Stimulated activated CD4-positive, alpha-beta T cell treated with anti-CD3 and anti-CD28 coated beads, Interleukin-4, amount 100 ng/mL, for 48 hours (primary cell): ENCODE data around the gene FSCN2.

Experiments used
- DNase-seq, 2 donors: peaks; one replicate each; pipeline ENCODE4 v3.0.0-alpha.2; 2020; ENCODE audit warnings: low read depth in 2 of 2

FSCN2 gene

DNA sequence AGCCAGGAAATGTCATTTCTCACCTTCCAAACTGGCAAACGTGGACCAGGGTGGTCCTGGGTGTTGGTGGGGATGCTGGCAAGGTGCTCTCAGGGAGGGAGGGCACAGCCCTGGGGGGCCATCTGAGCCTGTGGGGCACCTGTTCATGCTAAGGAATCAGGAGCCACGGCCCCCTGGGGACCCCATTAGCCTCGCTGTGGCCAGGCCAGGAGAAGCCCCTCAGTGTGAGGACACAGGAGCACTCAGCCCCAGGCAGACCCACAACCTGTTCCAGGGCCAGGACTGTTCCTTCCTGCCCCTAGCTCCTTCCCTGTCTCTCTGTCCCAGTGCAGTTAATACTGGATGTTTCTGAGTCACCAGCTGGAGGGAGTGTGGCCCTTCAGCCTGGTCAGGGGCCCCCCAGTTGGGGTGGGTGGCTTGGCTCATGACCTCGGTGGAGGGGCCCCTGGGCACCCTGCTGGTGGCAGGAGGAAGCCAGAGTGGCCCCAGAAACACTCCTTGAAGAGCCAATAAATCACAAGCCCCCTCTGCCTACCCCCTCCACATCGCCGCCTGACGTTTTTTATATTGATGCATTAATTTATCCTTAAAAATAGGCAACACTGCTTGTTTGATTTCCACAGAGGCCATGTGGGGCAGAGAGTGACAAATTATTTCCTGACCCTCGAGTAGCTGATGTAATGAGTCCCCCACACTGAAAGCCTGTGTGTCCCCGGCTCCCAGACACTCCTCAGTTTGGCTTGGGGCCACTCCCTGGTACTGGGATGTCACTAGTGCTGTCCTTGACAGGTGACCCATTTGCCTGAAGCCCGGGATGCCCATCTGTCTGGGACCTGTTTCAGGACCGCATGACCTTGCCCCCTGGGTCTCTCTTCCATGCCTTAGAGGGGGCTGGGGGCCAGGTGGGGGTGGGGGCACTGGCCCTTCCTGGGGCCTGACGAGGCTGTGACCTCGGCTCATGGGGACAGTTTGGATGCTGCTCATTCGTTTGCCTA is 37.9 kb upstream of the FSCN2 start:
- no peak for DNase-seq

DNA sequence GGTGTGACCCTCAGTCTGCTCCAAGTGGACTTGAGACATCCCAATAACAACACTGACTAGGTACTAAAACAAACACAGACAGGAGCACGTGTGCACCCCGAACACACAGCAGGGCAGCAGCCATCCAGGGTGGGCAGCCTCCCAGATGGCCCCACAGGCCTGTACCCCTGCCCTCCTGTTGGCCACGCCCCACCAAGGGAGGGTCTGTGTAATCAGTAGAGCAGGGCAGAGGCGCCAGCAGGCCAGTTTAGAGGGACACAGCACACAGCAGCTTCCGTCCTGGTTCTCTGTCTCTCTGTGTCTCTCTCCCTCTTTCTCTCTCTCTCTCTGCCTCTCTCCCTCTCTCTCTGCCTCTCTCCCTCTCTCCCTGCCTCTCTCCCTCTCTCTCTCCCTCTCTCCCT is 37.0 kb upstream of the FSCN2 start:
- no peak for DNase-seq

DNA sequence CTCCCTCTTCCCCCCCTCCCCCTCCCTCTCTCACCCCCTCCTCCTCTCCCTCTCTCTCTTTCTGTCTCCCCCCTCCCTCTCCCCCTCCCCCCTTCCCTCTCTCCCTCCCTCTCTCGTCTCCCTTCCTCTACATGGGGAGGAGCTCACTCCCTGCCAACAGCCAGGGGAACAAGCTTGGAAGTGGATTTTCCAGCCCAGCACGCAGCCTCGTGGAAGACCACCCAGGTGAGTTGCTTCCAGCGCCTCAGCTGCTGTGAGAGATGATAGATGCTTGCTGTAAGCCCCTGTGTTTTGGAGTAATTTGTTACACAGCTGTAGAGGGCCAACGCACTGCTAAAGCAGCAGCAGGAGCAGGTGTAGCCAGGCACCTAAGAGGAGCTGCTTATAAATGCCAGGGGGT is 36.4 kb upstream of the FSCN2 start:
- DNase-seq, result no peak

DNA sequence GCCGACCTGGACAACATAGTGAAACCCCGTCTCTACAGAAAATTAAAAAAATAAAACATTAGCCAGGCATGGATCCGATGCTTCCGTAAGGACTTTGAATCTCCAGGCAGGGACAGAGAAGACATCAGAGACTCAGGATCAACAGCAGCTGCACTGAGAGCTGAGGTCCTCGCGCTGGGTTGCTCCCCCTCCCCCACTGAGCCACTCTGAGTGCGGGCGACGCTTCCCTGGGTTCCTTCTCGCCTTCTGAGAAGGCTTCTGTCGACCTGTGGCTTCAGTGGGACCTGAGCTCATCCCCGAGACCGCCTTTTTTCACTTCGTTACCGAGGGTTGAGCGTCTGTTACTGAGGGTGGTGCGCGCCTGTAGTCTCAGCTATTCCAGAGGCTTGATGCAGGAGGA is 36.0 kb upstream of the FSCN2 start:
- no peak for DNase-seq

DNA sequence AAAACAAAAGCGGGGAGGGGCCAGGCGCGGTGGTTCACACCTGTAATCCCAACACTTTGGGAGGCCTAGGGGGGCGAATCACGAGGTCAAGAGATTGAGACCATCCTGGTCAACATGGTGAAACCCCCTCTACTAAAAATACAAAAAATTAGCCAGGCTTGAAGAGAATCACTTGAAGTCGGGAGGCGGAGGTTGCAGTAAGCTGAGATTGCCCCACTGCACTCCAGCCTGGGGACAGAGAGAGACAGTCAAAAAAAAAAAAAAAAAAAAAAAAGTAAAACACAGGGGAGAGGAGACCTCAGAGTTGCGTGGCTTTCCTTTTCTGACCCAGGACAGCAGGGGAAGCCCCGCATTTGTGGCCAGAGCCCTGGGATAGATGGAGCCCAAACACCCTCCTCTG is 35.5 kb upstream of the FSCN2 start:
- no peak for DNase-seq

DNA sequence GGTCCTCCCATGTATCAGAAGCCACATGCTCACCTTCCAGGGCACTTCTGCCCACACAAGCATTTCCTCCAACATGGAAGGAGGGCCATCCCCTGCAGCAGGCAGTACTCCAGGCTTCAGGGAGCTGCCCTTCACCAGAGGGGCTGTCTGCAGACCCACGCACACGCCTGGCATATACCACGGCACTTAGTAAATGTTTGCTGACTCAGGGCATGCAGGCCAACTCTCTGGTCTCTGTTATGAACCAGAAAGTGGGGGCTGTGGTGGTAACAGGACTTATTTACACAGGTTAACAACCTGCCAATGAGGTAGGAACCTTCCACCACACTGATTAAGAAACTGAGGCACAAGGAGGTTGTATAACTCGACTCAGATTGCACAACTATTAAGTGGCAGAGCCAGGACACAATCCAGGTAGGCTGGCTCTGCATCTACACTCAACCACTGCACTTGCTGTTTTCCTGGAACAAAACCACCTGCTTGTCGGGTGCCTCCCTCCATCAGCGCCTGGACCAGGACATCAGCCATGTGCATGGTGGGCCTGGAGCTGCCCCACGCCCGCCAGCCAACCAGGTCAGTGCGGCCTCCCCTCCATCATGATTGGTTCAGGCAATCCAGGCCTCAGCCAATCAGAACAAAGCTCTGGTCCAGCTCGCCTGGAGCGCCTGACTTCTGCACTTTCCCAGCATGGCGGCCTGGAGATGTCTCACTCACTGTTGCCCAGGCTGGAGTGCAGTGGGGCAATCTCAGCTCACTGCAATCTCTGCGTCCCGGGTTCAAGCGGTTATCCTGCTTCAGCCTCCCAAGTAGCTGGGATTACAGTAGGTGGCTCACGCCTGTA is 34.8 kb upstream of the FSCN2 start:
- no peak for DNase-seq

DNA sequence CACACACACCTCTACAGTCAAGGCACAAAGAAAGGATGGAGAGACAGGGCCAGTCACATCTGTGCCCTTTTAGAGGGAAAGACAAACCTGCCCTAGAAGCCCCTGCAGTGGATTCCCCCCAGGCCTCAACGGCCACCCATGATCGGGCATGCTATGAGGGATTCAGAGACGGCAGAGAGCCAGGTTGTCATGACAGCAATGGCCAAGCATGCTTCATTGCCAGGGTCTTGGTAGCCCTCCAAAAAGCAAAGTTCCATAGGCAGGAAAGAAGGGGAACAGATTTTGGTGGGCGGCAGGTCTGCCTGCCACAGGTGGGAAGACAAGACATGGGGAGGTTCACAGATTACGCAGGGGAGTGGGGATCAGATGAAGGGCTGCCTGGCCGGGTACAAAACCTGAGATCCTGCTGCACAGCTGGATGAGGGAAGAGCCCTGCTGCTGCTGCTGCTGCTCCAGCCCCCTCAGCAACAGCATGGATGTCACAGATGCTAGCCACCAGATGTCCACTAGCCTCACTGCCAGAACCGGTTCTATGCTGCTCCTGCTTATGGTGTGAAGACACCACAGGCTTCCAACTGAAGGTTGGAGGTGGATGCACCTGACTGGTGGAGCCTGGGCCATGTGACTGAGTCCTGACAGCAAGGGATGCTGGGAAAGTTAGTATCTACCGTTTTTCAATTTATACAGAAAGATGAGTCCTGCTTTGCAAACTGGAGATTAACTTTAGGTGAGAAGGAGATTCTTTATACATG is 33.4 kb upstream of the FSCN2 start:
- no peak for DNase-seq

DNA sequence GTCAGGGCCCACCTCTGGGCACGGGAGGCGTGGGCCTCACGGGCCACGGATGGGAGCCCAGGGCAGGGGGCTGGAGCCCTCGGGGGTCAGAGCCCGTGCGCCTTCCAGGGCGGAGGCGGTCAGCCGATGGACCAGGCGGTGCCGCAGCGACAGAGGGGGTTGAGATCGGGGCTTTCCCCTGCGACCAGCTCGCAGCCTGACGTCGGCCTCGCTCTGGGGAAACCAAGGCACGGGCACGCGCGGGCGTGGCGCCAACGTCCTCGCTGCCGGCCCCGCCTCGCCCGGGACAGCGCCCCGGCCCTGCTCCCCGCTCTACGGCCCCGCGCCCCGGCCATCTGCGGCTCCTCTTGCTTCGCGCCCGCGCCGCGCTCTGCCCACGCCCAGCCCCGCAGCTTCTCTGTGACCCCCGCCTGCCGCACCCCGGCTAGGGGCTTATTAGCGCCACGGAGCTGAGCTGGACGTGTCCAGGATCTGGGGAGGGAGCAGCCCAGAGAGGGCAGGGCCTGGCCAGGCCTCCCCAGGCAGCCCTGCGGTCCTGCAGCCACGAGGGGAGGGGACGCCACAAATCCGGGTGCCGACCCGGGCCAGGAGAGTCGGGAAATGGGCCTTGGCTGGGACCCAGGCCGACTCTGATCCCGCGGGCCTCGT is 29.1 kb upstream of the FSCN2 start:
- DNase-seq, result no peak

DNA sequence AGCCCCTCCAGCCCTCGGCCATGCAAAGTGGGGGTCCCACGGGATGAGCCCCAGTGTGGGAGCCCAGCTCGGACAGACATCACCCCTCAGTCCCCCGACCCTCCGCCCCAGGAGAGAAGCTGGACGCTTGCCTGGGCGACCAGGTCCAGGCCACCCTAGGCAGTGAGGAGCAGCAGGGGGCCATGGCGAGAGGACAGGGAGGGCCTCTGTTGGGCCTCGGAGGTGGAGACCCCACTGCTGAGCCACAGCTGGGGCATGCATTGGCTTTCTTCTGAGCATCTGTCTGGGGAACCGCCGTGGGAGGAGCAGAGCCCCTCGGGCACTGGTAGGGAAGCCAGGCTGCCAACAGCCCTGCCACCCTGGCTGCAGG is 28.6 kb upstream of the FSCN2 start:
- no peak for DNase-seq

DNA sequence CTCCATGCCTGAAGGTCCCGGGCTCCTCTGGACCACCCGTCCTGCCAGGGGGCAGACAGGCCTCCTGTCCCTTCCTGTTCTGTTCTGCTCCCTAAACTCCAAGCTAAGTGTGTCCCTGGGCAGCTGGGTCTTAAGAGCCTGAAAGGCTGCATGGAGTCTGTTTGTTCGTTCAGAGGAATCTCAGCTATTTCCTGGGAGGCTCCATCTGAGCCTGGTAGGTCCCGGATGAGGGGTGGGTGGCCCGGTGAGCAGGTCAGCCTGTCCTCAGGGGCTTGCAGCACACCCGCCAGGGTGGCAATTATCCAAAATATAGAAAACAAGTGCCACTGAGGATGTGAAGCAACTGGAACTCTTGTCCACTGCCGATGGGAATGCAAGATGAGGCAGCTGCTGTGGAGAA is 28.1 kb upstream of the FSCN2 start:
- DNase-seq, result no peak

DNA sequence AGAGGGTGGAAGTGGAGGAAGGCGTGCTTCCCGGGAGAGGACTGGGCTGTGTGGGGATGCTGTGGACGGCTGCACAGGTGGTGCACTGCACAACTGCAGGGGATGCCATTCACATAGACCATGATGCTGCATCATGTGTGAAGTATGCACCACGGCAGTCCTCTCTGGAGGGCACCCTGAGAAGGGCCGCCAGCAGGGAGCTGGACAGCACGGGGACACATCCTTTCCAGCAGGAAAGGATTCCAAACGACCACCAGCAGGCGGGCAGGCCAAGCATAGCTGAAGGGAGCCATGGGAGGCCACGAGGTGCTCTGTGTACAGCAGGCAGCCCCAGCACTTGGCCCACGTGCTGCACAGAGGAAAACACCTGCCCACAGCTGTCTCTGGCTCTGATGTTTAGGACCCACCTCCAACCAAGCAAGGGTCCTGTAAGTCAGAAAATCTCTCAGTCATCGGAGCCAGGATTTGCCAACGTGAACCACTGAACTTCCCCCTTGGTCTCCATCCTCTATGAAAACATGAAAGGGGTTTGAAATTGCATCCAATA is 25.6 kb upstream of the FSCN2 start:
- DNase-seq, result no peak

DNA sequence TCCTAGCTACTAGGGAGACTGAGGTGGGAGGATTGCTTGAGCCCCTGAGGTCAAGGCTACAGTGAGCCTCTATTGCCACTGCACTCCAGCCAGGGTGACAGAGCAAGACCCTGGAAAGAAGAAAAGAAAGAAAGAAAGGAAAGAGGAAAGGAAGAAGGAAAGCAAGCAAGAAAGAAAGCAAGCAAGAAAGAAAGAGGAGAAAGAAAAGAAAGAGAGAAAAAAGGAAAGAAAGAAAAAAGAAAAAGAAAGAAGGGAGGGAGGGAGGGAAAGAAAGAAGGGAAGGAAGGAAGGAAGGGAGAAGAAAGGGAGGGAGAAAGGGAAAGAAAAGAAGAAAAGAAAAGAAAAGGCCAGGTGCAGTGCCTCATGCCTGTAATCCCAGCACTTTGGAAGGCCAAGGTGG is 24.6 kb upstream of the FSCN2 start:
- no peak for DNase-seq

DNA sequence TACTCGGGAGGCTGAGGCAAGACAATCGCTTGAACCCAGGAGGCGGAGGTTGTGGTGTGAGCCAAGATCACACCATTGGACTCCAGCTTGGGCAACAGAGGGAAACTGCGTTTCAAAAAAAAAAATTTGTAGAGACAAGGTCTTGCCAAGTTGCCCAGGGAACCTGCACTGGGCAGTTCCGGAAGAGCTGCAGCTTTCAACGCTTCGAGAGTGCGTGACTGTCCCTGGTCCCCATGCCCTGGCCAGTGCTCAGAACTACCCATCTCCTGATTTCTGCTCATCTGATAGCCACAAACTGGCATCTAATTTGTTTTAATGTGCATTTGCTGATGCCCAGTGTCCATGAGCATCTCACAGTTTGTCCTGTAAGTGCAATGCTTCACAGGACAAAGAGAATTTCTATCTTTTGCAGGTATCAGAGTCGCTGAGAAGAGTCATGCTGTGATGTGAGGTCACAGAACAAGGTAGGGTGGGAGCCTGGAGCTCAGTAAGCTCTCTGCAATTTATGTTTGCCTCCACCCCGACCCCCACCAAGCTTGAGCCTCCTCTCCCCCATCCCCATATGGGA is 19.5 kb upstream of the FSCN2 start:
- no peak for DNase-seq

DNA sequence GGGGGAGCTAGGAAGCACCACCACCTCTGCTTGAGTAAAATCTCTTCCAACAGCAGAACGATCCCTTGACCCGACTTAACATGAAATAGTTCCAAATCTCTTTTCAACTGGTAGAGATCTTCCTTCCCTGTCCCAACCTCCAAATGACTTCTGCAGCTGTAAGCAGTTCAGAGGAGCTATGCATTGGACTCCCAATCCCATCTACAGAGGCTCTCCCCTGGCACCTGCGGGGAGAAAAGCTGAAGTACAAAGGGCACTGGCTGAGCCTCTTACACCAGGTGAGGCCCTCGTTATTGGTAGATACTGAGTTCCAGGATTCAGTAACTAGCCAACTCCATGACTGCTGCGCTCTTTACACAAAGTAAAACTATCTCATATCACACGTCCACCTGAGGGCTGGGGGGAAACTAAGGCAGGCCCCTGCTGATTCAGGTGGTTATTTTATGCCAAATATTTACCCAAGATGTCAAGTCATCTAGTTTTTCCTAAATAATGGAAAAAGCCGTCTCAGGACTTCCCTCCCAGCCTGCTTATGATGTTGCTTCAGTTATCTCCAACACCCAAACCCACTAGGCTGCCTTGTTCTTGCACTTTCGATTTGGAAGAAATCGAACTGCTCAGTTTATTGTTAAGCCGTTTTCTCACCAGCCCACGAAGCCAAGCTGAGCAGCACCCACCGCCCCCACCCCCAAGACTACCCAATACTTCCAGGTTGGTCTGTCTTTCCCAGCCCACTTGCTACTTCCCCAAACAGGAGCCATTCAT is 18.8 kb upstream of the FSCN2 start:
- no peak for DNase-seq

DNA sequence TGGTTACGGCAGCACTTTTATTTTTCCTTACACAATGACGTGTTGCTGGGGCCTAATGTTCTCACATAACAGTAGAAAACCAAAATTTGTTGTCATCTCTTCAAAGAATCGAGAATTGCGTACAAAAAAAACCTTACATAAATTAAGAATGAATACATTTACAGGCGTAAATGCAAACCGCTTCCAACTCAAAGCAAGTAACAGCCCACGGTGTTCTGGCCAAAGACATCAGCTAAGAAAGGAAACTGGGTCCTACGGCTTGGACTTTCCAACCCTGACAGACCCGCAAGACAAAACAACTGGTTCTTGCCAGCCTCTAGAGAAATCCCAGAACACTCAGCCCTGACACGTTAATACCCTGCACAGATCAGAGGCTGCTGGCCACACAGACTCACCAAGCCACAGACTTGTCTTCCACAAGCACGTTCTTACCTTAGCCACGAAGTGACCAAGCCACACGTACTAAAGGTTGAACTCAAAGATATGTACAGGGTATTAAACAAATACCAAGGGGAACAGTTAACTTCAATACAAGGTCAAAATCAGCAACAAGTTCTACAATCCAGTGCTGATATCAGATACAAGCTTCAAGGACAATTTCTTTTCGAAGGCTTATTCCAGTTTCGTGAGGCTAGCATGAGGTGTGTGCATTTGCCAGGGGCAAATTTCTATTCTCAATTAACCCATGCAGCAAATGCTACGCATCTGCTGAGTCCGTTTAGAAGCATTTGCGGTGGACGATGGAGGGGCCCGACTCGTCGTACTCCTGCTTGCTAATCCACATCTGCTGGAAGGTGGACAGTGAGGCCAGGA is 18.0 kb upstream of the FSCN2 start:
- DNase-seq, result no peak

DNA sequence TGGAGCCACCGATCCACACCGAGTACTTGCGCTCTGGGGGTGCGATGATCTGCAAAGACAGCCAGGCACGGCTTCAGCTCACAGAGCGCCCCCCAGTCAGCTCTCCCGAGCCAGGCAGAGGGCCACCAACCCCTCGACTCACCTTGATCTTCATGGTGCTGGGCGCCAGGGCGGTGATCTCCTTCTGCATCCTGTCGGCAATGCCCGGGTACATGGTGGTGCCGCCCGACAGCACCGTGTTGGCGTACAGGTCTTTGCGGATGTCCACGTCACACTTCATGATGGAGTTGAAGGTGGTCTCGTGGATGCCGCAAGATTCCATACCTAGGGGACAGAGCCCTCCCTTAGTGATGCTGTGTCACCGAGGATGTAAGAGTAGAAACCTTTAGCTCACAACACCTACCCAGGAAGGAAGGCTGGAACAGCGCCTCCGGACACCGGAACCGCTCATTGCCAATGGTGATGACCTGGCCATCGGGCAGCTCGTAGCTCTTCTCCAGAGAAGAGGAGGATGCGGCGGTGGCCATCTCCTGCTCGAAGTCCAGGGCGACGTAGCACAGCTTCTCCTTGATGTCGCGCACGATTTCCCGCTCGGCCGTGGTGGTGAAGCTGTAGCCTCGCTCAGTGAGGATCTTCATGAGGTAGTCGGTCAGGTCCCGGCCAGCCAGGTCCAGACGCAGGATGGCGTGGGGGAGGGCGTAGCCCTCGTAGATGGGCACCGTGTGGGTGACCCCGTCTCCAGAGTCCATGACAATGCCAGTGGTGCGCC is 17.2 kb upstream of the FSCN2 start:
- DNase-seq, result no peak

DNA sequence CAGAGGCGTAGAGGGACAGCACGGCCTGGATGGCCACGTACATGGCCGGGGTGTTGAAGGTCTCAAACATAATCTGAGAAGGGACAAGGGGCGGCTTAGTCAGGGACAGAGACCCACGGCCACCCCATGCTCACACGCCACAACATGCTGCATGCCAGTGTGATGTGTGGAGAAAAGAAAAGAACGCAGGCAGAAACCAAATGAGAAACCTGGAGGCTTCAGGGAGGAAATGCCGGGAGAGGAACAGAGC is 16.7 kb upstream of the FSCN2 start:
- DNase-seq, result no peak

DNA sequence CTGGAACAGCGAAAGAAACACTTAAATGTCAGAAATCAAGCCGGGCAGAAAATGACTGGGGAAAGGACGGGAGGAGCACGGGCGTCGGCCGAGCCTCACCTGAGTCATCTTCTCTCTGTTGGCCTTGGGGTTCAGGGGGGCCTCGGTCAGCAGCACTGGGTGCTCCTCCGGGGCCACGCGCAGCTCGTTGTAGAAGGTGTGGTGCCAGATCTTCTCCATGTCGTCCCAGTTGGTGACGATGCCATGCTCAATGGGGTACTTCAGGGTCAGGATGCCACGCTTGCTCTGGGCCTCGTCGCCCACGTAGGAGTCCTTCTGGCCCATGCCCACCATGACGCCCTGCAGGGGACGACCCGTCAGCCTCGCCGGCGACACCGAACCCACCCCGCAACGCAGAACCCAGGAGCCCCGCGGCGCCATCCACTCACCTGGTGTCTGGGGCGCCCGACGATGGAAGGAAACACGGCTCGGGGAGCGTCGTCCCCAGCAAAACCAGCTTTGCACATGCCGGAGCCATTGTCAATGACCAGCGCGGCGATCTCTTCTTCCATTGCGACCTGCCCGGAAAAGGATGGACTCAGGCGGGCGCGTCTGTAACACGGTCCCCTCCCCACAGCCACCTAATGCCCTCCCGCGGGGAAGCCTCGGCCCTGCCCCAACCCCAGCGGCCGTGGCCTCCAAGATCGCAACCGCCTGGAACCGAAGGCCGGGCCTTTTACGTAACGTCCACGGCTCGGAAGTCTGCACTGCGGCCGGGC is 16.2 kb upstream of the FSCN2 start:
- no peak for DNase-seq
